Kidney glomerular epithelial cell (primary cell): ENCODE measurements around the gene ALDH9A1.

Experiments
- DNase-seq: peaks from one replicate; lab custom pipeline; 2025; lab: John Stamatoyannopoulos, UW

ALDH9A1 gene

GRCh38 chr1:165619647-165620151 lies 78.7 kb downstream of the ALDH9A1 start:
- no peak for DNase-seq

- DNase-seq = no peak
Measured at GRCh38 chr1:165616987-165617546, 81.3 kb downstream of the ALDH9A1 start.

GRCh38 chr1:165616054-165616612 lies 82.2 kb downstream of the ALDH9A1 start:
- no peak for DNase-seq
